HG03060 (cell line): ENCODE measurements around the gene EPHA5.

Source experiments
- ATAC-seq: cut with Tn5 transposase; IDR thresholded peaks from one replicate; pipeline ENCODE4 v1.9.1; 2021; ENCODE audit warnings: low read depth, moderate number of reproducible peaks; ENCODE audit not compliant: unreplicated experiment

EPHA5 gene

DNA sequence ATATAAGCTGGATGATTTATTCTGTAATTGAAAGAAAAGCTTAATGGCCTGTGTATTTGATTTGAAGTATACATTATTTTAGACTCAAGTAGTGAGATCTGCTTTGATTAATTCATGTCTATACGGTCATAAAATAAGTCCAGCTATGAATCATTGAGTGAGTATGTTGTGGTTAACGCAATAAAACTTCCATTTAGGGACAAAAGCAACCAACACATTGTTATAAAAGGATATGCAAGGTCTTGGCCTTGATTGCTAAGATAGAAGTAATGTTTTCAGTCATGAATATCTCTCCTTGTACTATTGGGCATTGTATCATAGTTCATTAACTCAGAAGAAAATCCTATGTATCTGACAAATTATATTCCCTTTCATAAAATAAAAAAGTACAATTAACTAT, 162.1 kb downstream of the EPHA5 start:
- ATAC-seq: no peak

DNA sequence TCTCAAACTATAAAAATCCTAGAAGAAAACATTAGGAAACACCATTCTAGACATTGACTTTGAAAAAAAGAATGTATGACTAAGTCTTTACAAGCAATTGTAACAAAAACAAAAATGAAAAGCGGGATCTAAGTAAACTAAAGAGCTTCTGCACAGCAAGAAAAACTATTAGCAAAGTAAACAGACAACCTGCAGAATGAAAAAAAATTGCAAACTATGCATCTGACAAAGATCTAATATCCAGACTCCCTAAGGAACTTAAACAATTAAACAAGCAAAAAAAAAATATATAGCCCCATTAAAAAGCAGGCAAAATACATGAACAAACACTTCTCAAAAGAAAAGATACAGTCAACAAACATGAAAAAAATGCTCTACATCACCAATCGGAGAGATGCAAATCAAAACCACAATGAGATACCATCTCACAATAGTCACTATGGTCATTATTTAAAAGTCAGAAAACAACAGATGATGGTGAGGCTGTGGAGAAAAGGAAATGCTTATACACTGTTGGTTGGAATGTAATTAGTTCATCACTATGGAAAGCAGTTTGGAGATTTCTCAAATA, 168.1 kb downstream of the EPHA5 start:
- no peak for ATAC-seq

DNA sequence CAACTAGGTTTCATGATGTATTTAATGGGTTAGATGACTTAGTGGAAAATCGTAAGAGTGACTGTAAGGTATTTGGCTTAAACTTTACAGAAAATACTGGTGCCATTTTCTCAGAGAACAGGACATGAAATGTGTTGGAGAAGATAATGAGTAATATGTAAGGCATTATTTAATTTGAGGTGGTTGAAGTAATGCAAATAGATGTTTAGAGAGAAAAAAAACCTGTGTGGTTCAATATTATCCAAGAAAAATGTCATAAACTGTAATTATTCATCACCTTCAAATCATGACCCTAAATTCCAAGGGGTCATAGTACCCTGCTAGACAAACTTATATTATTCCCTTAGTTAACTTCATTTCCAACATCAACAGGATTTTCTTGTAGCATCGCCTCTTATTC, 171.7 kb downstream of the EPHA5 start:
- no peak for ATAC-seq

DNA sequence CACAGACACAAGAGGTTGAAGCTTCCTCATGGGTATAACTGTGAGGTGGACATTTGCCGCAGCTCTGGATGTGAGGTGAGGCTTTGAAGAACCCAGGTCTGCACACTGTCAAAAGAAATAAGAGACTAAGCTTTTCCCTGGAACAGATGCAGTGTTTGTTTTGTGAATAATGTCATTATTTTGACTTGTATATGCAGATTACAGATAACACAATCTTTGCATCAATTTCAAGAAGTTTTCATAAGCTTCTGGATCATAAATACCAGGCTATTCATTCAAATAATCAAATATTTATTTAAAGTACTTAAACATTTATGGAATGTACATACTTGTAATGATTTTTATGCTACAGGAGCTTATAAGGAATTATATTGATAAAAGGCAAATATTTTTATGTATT, 174.8 kb downstream of the EPHA5 start:
- ATAC-seq: no peak

DNA sequence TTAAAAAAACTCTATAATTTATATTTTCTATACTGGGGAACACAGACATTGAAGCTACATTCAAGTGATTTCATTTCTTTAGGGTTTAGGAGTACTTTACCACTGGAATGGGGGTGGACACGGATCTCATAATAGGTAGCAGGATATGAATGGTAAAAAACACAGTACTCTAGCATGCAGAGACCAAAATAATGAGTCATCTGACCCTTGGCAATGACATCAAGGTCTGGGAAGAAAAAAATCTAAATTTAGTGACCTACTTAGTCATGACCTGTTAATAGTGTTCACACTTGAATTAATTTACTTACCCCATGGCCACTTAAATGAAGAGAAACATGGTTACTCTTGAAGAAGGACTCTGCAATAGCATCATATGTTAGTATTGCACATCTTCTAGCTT, 187.9 kb downstream of the EPHA5 start:
- no peak for ATAC-seq

DNA sequence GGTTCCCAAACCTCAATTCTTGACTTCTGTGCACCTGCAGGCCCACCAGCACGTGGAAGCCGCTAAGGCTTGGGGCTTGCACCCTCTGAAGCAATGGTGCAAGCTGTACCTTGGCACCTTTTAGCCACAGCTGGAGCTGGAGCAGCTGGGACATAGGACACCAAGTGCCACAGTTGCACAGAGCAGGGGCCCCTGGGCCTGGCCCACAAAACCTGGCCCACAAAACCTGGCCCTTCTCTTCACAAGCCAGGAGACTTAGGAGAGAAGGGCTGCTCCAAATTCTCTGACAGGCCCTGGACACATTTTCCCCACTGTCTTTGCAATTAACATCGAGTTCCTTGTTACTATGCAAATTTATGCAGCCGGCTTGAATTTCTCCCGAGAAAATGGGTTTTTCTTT, 197.8 kb downstream of the EPHA5 start:
- no peak for ATAC-seq

DNA sequence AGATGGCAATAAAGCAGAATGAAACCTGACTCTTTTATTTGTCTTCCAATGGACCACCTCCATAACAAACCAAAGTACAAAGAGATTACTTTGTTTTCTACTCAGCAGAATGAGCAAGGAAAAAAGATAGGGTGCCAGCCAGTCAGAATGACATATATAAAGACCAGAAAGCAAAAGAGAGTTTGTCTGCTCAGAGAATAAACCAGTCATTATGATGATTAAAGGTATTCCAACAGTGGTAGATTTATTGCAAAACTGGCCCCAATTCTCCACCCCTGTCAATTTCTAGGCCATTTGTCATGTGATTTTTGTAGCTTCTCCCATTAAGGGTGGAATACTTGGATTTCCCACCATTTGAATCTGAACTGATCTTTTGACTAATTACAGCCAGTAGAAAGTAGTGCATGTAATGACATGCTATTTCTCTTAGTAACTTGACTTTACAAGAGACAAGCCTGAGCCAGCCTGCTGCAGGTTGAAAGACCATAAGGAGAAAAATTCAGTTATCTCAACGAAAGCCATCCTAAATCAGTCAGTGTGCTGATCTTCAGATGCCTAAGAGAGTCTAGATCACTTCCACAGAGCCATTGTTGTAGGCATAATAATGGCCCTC, 203.1 kb downstream of the EPHA5 start:
- ATAC-seq: no peak

DNA sequence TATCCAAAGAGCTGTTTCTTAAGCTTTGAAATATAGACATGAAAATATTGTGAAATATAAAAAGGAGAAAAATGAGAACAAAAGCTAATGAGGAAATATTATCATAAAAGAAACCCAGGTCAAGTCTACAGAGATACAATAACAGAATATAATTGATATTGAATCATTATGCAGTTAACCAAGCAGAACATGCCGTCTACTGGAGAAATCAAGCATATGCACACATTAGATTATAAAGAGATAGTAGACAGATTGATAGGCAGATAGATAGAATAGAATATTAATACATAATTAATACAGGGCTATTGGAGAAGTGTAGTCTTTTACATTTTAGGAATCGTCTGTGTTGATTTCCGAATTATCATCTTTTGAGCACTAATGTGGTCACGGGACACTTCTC, 208.5 kb downstream of the EPHA5 start:
- no peak for ATAC-seq

DNA sequence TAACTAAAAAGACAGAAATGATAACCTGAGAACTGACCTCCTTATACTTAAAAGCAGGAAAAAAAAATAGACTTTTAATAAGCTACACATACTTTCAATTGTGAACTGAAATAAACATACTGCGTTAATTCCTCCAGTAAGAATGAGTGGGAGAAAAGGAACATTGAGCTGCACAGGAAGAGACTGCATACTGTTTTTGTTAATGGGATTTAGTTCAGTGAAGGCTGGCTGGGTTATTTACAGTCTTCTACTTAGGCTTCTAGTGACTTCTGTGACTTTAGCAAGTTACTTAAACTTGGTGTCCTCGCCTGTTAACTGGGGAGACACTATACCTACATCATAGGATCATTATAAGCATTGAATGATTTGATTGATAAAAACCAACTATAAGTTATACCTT, 213.3 kb downstream of the EPHA5 start:
- no peak for ATAC-seq

DNA sequence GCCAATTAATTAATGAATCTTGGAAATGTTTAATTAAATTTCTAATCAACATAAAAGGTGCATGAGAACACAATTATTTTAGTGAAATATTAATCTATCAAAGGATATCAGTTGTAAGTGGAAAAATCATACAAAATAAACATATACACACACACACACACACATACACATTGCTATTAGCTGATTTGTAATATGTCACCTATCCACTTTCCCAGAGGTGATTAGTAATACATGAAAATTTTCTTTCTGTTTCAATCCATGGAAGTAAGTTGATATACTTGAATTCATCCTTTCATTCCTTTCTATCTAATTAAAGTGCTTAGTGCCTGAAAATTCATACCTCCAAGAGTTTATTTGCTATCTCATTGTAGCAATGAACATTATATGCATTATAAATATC, 213.7 kb downstream of the EPHA5 start:
- no peak for ATAC-seq

DNA sequence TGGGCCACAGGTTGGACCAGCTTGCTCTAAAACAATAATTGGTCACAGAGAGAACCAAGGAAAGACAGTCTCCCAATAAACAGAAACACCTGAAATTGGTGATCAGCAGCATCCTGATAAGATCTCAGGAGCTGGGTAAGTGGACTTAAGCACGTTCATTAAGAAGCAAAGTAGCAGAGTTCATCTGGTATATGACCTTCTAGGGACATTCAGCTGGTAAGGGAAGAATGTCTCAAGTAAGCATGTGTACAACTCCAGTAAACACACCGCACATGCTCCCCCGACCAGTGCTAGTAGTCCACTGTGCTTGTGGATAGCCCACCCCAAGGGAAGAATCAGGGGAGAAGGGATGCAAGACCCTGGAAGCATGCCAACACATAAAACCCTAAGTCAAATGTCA, 216.9 kb downstream of the EPHA5 start:
- no peak for ATAC-seq

DNA sequence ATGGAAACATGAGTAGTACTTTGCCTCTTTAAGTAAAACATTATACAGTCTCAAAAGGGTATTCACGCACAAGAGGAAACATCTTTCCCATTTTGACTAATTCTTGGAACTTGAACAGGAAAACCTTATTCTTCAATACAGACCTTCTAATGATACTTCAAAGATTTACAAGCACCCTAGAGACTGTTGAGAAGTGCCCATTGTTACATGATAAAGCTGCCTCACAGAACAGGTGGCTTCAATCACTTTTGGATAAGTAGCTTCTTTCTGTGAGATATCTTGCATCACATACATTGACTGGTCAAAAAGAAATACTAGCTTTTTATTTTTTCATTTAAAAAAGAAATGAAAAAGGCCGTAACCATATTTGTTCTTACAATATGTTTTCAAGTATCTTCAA, 219.4 kb downstream of the EPHA5 start:
- no peak for ATAC-seq

DNA sequence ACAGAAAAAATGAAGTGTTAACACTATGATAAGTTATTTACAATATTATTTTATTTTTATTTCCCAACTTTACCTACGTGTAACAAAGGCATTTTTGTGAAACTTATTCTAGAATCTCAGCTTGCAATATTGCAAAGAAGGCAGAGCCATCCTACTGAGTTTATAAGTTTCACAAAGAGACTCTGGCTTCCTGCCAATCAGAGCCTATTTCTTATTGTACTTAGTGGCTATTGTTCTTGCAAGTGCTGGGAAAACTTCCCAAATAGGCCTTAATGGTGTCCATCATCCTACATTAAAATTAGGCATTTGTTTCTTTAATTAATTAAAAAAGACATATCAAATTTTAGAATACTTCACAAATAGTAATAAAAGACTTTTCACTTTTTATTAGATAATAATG, 233.2 kb downstream of the EPHA5 start:
- no peak for ATAC-seq

DNA sequence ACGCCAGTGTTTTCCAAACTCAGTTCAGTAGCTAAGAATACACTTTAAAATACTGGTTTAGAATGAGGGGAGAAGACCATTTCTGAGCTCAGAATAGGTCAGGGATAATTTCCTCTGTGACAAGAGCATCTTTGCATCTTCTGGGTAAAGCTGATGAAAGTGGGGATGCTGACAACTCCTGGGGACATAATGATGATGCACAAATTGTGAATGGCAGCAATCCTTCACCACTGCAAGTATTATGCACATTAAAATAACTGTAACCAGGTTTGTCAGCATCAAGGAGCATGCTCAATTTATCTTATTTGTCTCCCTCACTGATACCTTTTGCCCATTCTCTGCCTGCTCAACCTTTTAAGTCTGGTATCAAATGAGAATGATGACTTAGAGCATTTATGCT, 248.2 kb downstream of the EPHA5 start:
- ATAC-seq: no peak

DNA sequence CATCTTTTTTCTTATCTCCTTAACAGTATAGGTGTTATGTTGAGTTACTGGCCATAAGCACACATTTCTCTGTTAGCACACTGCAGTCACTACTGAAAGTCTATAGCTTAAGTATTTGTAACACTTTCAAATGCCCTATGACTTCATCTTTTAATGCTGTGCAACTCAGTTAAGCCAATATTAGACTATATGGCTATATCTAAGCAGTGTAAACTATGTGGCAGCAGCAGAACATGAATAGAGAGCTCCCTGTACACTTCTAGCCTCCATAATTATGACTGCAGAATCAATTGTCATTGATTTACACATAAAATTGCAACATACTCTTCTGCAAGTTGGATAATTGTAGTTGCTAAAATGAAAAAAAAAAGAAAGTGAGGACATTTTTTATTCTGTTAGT, 250.3 kb downstream of the EPHA5 start:
- ATAC-seq: no peak

DNA sequence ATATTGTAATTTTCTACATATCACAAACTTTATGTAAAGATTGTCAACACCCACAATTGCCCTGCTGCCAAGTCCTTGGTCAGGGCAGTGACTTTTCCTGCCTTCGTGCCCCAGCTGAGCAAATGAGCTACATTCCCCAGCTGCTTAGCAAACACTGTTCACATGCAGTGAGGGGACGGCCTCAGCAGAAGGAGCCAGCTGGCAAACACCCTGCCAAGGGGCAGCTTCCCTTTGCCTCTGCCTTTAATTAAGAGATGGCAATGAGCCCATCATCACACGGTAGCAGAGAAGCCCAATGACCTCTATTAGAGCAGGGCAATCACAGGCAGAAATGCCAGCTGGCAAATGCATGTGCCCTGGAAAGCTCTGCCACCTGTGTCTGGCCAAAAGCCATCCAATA, 253.4 kb downstream of the EPHA5 start:
- no peak for ATAC-seq

DNA sequence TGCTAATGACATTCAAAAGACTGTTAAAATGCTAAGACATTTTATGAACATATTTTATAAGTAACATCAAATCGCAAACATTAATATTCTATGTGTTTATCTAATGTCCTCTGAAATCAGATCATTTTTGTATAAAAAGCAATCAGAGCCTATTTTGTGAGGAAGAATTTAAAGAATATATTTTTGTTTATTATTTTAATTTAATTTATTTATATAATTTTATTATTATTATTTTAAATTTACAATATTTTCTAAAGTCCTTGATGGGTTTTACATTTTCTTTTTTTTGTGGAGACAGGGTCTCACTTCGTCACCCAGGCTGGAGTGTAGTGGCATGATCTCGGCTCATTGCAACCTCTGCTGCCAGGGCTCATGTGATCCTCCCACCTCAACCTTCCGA, 262.8 kb downstream of the EPHA5 start:
- no peak for ATAC-seq

DNA sequence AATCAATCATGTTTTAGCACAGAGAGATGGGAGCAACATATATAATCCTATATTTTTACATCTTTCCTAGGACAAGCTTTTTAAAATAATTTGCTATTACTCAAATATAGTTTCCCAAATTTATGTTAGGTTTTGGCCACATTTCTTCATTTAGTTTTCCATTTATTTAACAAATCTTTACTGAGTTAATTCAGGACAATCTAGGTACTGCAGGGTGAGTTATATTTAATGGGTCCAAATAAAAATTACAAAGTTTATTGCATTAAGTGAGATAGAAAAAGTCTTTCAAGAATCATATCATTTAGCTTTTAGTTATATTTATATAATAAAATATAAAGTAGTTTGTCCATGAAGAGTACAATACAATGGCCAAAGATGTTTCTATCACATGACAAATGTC, 269.2 kb downstream of the EPHA5 start:
- ATAC-seq: no peak

DNA sequence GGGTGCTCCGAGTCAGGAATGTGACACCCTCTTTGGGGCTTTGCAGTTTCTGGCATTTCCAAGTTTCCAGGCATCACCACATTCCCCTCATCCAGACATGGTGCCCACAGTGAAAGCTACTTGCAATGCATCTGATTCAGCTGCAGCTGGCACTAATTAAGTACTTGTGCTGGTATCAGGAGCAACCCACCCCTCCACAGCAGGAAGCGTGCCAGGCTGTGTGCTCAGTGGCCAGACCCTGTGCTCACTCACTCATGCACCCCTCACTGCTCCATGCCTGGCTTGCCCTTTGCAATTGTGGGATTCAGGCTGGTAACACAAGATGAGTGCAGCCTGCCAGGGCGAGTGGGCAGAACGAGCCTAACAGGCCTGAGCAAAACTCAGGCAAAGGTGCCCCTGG, 271.2 kb downstream of the EPHA5 start:
- no peak for ATAC-seq

DNA sequence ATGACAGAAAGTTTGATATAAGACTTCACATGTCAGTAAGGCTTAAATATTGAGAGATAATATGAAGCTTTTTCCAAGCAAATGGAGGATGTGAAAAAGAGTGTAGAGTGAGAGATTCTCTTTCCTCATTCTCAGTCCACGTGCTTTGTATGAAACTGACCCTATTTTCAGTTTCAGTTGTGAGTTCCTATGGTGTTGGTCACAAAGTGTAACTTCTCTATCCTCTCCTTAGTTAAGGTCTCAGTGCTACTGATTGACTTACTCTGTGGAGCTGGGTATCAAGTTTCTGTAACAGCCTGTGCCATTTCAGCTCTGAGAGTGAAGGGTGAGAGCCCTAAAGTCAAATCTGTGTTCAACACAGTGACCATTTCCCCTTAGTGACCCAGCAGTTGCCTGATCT, 277.2 kb downstream of the EPHA5 start:
- ATAC-seq: no peak

DNA sequence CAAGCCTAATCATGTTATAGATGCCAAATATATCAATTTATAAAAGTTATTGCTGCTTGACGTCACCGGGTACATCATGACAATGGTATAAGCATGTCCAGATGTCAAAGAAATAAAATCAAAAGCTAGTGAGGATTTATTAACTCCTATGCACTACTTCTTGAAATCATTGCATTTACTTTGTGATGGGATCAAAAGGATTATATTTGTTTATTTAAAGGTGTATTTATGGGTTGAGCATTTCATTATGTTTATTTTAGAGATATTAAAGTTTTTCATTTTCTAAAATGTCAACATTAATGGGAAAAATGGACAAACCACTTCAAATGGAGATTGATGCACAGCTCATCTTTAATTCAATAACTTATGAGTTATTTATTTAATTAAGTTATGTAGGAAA, 277.8 kb downstream of the EPHA5 start:
- ATAC-seq: no peak

DNA sequence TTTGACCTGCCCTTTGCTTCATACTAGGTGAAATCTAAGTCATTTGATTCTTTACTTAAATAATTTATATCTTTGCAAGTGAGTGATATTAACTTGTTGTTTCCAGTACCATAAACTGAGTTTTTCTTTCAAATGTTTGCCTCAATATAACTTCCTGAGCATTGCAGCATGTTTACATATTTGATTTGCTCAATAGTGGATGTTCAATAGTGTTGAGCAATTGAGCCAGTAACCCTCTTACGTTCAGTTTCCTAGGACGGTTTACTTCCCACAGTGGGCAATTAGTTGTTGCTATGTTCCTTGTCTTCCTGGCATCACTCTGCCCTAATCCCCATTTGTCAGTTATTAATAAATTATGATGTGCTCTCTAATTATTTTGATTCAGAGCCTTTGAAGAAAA, 278.5 kb downstream of the EPHA5 start:
- ATAC-seq: no peak

DNA sequence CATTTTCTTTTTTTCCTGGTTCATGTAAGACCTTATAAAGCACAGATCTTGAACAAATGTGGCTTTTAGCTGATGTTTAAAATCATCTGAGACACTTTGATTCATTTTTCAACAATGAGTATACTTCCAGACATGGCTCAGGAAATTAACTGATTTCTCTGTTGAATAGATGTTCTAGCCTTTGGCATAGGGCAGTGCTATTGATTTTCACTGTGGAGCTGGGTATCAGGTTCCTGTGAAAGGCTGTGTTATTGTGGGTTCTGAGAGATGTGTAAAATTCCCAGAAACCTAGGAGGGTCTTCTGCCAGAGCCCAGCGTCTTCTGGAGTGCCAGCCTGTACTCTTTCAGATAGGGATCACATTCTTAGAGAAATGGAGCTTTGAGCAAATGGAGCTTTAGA, 278.9 kb downstream of the EPHA5 start:
- ATAC-seq: no peak
